ENCODE measurements around the gene PTH2. TPM values are rescaled to one million over a fixed set of nuclear protein-coding genes. Genes with fewer than 3 reads are reported as not detected.

The PTH2 gene, protein sequence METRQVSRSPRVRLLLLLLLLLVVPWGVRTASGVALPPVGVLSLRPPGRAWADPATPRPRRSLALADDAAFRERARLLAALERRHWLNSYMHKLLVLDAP
- total RNA-seq (2022; extraction: Qiagen RNA extraction; ENCODE audit: low read depth) = 0.46 TPM in 1 of 5 replicates, not detected in the others

GRCh38 chr19:49423071-49423984, at the start of gene PTH2:
TSS of gene PTH2 (minus strand) at chr19:49423441. CDS start at chr19:49423339, 102 bp downstream.

DNA sequence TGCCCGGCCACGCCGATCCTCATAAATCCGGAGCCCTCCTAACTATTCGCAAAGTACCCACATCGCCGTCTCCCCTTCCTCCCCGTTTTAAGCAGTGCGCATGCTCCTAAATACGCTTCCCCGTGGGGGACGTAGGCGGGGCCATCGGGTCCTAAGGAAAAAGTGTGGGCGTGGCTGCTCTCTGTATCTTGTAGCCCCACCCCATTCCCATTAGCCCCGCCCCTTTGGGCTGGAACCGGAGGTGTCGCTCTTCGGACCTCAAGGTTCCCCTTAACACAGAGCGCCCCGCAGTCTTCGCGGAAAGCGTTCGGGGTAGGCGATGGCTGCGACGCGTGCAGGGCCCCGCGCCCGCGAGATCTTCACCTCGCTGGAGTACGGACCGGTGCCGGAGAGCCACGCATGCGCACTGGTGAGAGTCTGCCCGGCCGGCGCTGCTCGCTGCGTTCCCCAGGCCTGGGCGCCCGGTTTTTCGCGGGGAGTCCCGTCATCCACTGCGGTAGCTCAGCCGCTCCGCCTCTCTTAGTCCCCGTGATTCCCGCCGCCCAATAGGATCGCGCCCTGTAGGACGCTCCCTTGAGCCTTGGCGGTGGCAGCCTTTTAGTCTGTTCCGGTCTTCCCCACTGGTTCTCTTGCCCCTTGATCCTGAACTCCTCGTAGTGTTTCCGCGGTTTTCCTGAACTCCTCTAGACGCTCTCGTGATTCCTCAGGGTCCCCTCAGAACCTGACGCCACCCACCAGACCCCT, 29.9 kb upstream of the PTH2 start, which contains the start of gene ALDH16A1:
ALDH16A1 (plus strand) TSS at position 213 of the 744 bp plus-strand sequence; CDS start at position 320, 107 bp downstream.

GRCh38 chr19:49451430-49452181, 28.4 kb upstream of the PTH2 start, which contains the start of gene PIH1D1:
TSS of gene PIH1D1 (minus strand) at chr19:49451814. CDS start at chr19:49451574, 240 bp downstream.

GRCh38 chr19:49441210-49441959, 18.1 kb upstream of the PTH2 start, which contains the start of gene SLC17A7:
TSS of gene SLC17A7 (minus strand) at chr19:49441527. CDS start at chr19:49441379, 148 bp downstream.

GRCh38 chr19:49425178-49425577, 1.9 kb upstream of the PTH2 start, which contains the start of gene GFY:
TSS of gene GFY (plus strand) at chr19:49425388. CDS start at chr19:49426431, 1,043 bp downstream.

DNA sequence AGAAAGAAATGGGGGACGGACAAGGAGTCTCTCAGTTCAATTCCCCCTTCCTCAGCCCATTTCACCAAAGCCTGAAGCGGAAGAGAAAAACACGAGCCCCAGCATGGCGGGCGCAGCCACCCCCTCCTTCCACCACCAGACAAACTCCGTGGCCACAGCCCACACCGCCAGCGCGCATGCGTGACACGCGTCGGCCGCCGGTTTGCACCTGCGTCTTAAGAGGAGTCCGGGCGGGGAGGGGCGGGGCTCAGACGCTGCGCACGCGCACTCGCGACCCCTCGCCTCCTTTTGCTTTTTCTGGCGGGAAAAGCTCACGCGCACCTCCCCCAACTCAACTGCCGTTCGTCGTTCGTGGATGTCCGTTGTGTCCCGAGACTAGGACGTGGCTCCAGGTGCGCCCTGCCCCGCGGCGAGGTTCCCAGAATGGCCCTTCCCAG, 35.3 kb downstream of the PTH2 start, which contains the start of gene KASH5:
KASH5 (plus strand) TSS at position 314 of the 437 bp plus-strand sequence. CDS start 2,635 bp downstream, outside the sequence.

Other genes starting within 250 kb of the PTH2 start
- 0.62 to 1.6 TPM (median 0.81 TPM) in 5 replicates for gene SLC6A16, start 98.2 kb downstream of the PTH2 start, total RNA-seq (2022; extraction: Qiagen RNA extraction; ENCODE audit: low read depth)
- not detected in 5 replicates for gene CD37, start 88.0 kb downstream of the PTH2 start, total RNA-seq (2022; extraction: Qiagen RNA extraction; ENCODE audit: low read depth)
- gene TEAD2, start 61.0 kb downstream of the PTH2 start, total RNA-seq (2022; extraction: Qiagen RNA extraction; ENCODE audit: low read depth) = 12.6 to 19.1 TPM (median 17.7 TPM) in 5 replicates
- gene DKKL1, start 59.6 kb downstream of the PTH2 start, total RNA-seq (2022; extraction: Qiagen RNA extraction; ENCODE audit: low read depth) = 0.70 to 1.1 TPM (median 0.89 TPM) in 5 replicates
- 0.33 TPM in 1 of 5 replicates, not detected in the others for gene KASH5, start 35.2 kb downstream of the PTH2 start, total RNA-seq (2022; extraction: Qiagen RNA extraction; ENCODE audit: low read depth)
- gene GFY, start 1.9 kb upstream of the PTH2 start, total RNA-seq (2022; extraction: Qiagen RNA extraction; ENCODE audit: low read depth) = 0.08 to 0.30 TPM (median 0.14 TPM) in 5 replicates
- gene SLC17A7, start 18.1 kb upstream of the PTH2 start, total RNA-seq (2022; extraction: Qiagen RNA extraction; ENCODE audit: low read depth) = 0.51 to 0.57 TPM (median 0.53 TPM) in 5 replicates
- 89.3 to 95.7 TPM (median 93.6 TPM) in 5 replicates for gene PIH1D1, start 28.4 kb upstream of the PTH2 start, total RNA-seq (2022; extraction: Qiagen RNA extraction; ENCODE audit: low read depth)
- 19.5 to 25.6 TPM (median 23.9 TPM) in 5 replicates for gene ALDH16A1, start 29.8 kb upstream of the PTH2 start, total RNA-seq (2022; extraction: Qiagen RNA extraction; ENCODE audit: low read depth)
- gene FLT3LG, start 50.8 kb upstream of the PTH2 start, total RNA-seq (2022; extraction: Qiagen RNA extraction; ENCODE audit: low read depth) = 0.69 to 1.8 TPM (median 1.4 TPM) in 5 replicates
- 3,723 to 4,607 TPM (median 4,089 TPM) in 5 replicates for gene RPL13A, start 64.2 kb upstream of the PTH2 start, total RNA-seq (2022; extraction: Qiagen RNA extraction; ENCODE audit: low read depth)
- gene RPS11, start 73.0 kb upstream of the PTH2 start, total RNA-seq (2022; extraction: Qiagen RNA extraction; ENCODE audit: low read depth) = 3,748 to 4,968 TPM (median 3,902 TPM) in 5 replicates
- 21.0 to 33.8 TPM (median 29.8 TPM) in 5 replicates for gene FCGRT, start 89.2 kb upstream of the PTH2 start, total RNA-seq (2022; extraction: Qiagen RNA extraction; ENCODE audit: low read depth)
- gene RCN3, start 104.6 kb upstream of the PTH2 start, total RNA-seq (2022; extraction: Qiagen RNA extraction; ENCODE audit: low read depth) = 1.2 to 2.3 TPM (median 2.1 TPM) in 5 replicates
- gene NOSIP, start 157.1 kb upstream of the PTH2 start, total RNA-seq (2022; extraction: Qiagen RNA extraction; ENCODE audit: low read depth) = 91.1 to 111 TPM (median 104 TPM) in 5 replicates
- gene PRRG2, start 157.9 kb upstream of the PTH2 start, total RNA-seq (2022; extraction: Qiagen RNA extraction; ENCODE audit: low read depth) = 0.45 to 0.95 TPM (median 0.87 TPM) in 5 replicates
- 28.9 to 36.4 TPM (median 34.4 TPM) in 5 replicates for gene PRR12, start 167.7 kb upstream of the PTH2 start, total RNA-seq (2022; extraction: Qiagen RNA extraction; ENCODE audit: low read depth)
- 112 to 160 TPM (median 157 TPM) in 5 replicates for gene RRAS, start 216.7 kb upstream of the PTH2 start, total RNA-seq (2022; extraction: Qiagen RNA extraction; ENCODE audit: low read depth)
- 47.8 to 68.4 TPM (median 63.0 TPM) in 5 replicates for gene SCAF1, start 218.8 kb upstream of the PTH2 start, total RNA-seq (2022; extraction: Qiagen RNA extraction; ENCODE audit: low read depth)
- 85.2 to 107 TPM (median 102 TPM) in 5 replicates for gene IRF3, start 242.4 kb upstream of the PTH2 start, total RNA-seq (2022; extraction: Qiagen RNA extraction; ENCODE audit: low read depth)
- gene BCL2L12, start 242.5 kb upstream of the PTH2 start, total RNA-seq (2022; extraction: Qiagen RNA extraction; ENCODE audit: low read depth) = 55.5 to 73.8 TPM (median 71.1 TPM) in 5 replicates

Measured in A549 treated with GW870086 at 1 μM for 4 hours (cell line).